Central memory CD8-positive, alpha-beta T cell (primary cell): Measurements from ENCODE around the gene RNF103.
"Not testable (repeated sequence)": the region's sequence is repeated elsewhere in the genome, so short reads cannot be mapped to it uniquely, and the experiment has no call there.

Source experiments
- ATAC-seq: fragments of 150-1000 bp; cut with Tn5 transposase; replicated peaks from 2 replicates; pipeline ENCODE4 v1.10.0; 2022; ENCODE audit warnings: mild to moderate bottlenecking, moderate FRiP score, moderate number of reproducible peaks; ENCODE audit not compliant: poor library complexity, severe bottlenecking; ENCODE audit errors: extremely low read depth
- DNase-seq, 2 donors: peaks; one replicate each; pipeline ENCODE4 v3.0.0; 2021; ENCODE audit warnings: low spot score in 2 of 2
- H3K27ac Mint-ChIP-seq: one replicate; pipeline ENCODE4 v1.8.0; 2022; ENCODE audit warnings: low read depth, mild to moderate bottlenecking, moderate library complexity, mixed read lengths
- H3K27me3 Mint-ChIP-seq: one replicate; pipeline ENCODE4 v1.8.0; 2022; ENCODE audit warnings: mixed read lengths
- H3K36me3 Mint-ChIP-seq: one replicate; pipeline ENCODE4 v1.8.0; 2022; ENCODE audit warnings: mild to moderate bottlenecking, moderate library complexity, mixed read lengths; ENCODE audit not compliant: insufficient read depth
- H3K4me1 Mint-ChIP-seq: one replicate; pipeline ENCODE4 v1.8.0; 2022; ENCODE audit warnings: mixed read lengths
- H3K4me3 Mint-ChIP-seq: one replicate; pipeline ENCODE4 v1.8.0; 2022; ENCODE audit warnings: mild to moderate bottlenecking, moderate library complexity, mixed read lengths
- H3K9me3 Mint-ChIP-seq: one replicate; pipeline ENCODE4 v1.8.0; 2022; ENCODE audit warnings: mixed read lengths

Gene RNF103

DNA sequence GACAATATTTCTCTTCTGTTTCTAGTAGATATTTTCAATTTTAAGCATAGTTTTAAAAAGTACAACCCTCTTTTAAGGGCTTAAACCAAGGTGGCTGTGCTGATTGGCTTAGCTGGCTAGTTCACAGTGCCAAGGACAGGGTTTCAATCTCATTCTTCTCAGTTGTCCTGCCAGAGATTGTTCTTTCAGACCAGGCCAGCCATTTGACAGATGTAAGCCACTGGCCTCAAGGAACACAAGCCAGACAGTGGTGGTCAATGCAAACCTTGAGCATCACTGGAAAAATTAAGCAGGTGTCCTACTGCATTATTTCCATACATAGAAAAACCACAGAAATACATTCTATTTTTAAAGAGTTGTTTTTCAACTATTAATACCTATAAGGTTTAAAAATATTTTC lies 5.9 kb downstream of the RNF103 start:
- H3K4me1 Mint-ChIP-seq = peaks cover 56% of the 10 kb centered on the region
- ATAC-seq (no peak), DNase-seq (no peak)
- H3K36me3 Mint-ChIP-seq = peaks cover 38% of the 10 kb centered on the region
- no peak overlapping the region for H3K4me3 Mint-ChIP-seq
- no peaks in the 10 kb centered on the region for H3K9me3 Mint-ChIP-seq
- H3K27me3 Mint-ChIP-seq = no peaks in the 10 kb centered on the region
- no peak overlapping the region for H3K27ac Mint-ChIP-seq

DNA sequence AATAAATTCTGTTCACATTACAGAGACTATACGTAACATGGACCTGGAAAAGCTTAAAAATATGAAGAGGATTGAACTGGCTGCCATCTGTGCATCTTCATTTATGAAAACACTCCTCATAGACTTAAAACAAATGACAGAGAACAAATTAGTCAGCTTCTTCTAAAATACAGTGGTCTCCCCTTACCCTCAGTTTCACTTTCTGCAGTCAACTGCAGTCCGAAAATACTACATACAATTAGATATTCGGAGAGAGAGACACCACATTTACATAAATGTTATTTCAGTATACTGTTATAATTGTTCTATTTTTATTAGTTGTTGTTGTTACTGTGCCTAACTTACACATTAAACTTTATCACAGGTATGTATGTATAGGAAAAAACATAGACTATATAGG lies 6.5 kb downstream of the RNF103 start:
- Mint-ChIP-seq H3K27me3 (no peaks in the 10 kb centered on the region), H3K4me1 (peaks cover 50% of the 10 kb centered on the region), H3K27ac (no peak overlapping the region)

DNA sequence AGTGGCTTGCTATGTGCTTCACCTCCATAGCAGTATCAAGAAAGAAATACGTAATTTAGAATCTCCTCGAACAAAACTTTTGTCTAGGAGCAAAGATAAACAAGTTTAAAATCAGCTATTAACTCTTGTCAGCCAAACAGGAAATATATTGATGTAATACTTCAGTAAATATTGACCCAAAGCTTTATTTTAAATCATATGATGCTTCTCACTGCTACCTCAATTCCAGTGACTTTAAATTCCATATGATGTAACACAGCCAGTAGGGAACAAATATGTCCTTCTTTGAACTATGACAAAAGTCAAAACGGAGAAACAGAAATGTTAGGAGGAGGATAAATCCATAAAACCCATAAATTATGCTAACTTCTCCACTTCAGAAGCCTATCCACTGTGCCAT lies 7.2 kb downstream of the RNF103 start:
- Mint-ChIP-seq H3K27ac (no peak overlapping the region), H3K4me3 (no peak overlapping the region), H3K36me3 (peaks cover 32% of the 10 kb centered on the region), H3K9me3 (no peaks in the 10 kb centered on the region), H3K27me3 (no peaks in the 10 kb centered on the region), H3K4me1 (peaks cover 50% of the 10 kb centered on the region)
- ATAC-seq (no peak), DNase-seq (no peak)

More for the DNA sequence above, 6.5 kb downstream of the RNF103 start:
- Mint-ChIP-seq H3K4me3 (no peak overlapping the region), H3K36me3 (peaks cover 33% of the 10 kb centered on the region), H3K9me3 (no peaks in the 10 kb centered on the region)
- no peak for ATAC-seq
- DNase-seq = no peak

DNA sequence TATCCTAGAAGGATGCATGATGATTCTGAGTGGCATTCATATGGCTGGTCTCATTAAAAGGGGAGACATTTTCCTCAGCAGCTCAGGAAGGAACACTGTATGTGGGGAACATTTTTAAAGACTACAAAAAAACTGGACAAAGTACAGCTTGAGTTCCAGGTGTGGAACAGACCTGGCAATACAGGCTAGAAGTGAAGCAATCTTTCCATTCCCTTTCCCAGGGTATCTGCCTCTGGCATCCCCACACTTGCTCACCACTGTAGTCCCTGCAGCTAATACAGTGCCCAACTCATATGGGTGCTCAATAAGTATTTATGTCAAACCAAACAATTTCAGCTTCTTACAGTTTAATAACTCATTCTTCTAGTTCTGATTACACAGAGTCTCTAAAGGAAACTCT lies 8.1 kb downstream of the RNF103 start:
- peaks cover 40% of the 10 kb centered on the region for H3K36me3 Mint-ChIP-seq
- no peak for DNase-seq
- no peaks in the 10 kb centered on the region for H3K9me3 Mint-ChIP-seq
- H3K4me1 Mint-ChIP-seq = peaks cover 51% of the 10 kb centered on the region
- no peak for ATAC-seq
- H3K4me3 Mint-ChIP-seq = no peak overlapping the region
- no peak overlapping the region for H3K27ac Mint-ChIP-seq
- no peaks in the 10 kb centered on the region for H3K27me3 Mint-ChIP-seq

DNA sequence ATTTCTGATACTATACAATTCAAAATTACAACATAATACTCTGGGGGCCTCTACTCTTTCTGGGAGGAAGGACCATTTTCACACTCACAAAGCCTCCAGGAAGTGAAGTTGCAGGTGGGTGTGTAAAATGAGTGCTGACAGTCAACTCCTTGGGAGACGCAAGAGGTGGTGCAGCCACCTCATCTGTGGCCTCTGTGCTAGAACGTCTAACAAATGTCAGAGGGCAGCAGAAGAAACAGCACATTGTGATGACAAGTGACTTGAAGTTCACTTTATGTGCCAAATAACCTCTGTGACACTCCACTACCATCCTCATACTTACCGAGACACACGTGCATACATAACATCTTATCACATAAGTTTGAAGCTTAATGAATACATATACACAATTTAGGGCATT lies 10.2 kb downstream of the RNF103 start:
- DNase-seq (no peak), ATAC-seq (no peak)
- Mint-ChIP-seq H3K27me3 (no peaks in the 10 kb centered on the region), H3K9me3 (no peaks in the 10 kb centered on the region), H3K4me3 (no peak overlapping the region), H3K4me1 (peaks cover 33% of the 10 kb centered on the region), H3K36me3 (peaks cover 37% of the 10 kb centered on the region), H3K27ac (no peak overlapping the region)

DNA sequence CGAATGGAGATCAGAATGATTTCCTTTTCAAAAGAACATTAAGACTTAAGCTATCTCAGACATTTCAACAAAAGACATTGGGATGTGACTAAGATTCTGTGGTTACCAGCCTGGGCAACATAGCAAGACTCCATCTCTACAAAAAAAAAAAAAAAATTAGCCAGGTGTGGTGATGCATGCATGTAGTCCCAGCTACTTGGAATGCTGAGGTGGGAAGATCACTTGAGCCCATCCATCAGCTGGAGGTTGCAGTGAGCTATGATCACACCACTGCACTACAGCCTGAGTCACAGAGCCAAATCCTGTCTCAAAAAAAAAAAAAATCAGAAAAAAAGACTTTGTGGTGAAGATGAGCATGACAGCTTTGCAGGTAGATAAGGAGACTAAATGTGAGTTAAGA lies 12.8 kb downstream of the RNF103 start:
- H3K27me3 Mint-ChIP-seq = no peaks in the 10 kb centered on the region
- no peak for ATAC-seq
- no peaks in the 10 kb centered on the region for H3K9me3 Mint-ChIP-seq
- no peak overlapping the region for H3K4me3 Mint-ChIP-seq
- peaks cover 21% of the 10 kb centered on the region for H3K4me1 Mint-ChIP-seq
- H3K36me3 Mint-ChIP-seq = peaks cover 29% of the 10 kb centered on the region
- peak overlapping the region; percentile 47 for H3K27ac Mint-ChIP-seq
- no peak for DNase-seq

DNA sequence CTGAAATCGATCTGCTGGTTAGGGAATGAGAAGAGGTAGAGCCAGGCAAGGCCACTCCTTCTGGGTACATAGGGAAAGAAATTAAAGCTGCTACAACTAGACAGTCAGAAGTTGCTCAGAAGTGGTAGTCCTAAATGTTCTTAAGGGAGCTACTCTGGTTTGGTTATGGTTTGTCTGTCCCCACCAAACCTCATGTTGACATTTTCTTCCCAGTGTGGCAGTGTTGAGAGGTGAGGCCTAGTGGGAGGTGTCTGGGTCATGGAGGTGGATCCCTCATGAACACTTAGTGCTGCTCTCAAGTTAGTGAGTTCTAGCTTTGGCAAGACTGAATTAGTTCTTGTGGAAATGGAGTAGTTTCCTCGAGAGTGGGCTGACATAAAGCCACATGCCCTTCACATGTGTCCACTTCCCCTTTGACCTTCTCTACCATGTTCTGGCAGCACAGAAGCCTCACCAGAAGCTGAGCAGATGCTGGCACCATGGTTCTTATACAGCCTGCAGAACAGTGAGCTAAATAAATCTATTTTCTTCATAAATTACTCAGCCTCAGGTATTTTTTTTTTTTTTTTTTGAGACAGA lies 14.7 kb downstream of the RNF103 start:
- H3K9me3 Mint-ChIP-seq = no peaks in the 10 kb centered on the region
- peaks cover 22% of the 10 kb centered on the region for H3K4me1 Mint-ChIP-seq
- DNase-seq = no peak
- H3K27me3 Mint-ChIP-seq = no peaks in the 10 kb centered on the region
- no peak overlapping the region for H3K4me3 Mint-ChIP-seq
- no peak for ATAC-seq
- peak overlapping the region; percentile 14 for H3K27ac Mint-ChIP-seq
- peaks cover 34% of the 10 kb centered on the region for H3K36me3 Mint-ChIP-seq

DNA sequence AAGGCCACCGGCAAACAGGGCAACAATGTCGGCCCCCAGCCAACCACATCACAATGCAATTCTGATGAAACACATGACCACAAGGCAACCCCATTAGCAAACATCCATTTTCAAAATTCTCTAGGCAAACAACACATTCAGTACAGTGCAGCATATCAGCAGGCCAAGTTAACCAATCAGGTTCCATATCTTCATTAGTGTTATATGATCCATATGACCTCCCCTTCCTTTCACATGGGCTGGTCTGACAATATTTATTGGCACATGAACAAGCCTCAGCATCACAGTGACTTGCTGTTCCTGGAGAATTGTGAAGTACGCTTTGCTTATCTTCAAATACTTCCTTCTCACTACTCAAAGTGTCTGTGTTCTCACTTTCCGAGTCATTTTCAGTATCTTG lies 19.8 kb downstream of the RNF103 start:
- peak overlapping the region; percentile 44 for H3K27ac Mint-ChIP-seq

DNA sequence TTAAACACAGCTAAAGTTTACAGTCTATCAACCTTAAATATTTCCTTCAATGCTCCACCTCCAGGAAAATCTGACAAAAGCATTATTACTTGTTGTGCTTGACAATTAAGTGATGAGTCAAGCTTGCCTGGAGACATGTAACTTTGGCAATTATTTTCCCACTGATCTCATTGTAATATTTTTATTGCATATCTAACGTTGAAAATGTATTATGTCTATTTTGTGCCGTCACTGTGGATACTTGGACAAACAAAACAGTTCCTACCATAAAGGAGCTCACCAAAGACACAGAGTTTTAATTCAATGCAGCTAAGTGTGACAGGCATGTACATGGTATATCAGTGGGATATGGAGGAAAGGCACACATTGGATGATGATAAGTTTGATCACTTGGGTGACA lies 24.7 kb downstream of the RNF103 start:
- no peak for ATAC-seq
- H3K27ac Mint-ChIP-seq = no peak overlapping the region
- no peak overlapping the region for H3K4me3 Mint-ChIP-seq
- H3K4me1 Mint-ChIP-seq = no peaks in the 10 kb centered on the region
- H3K36me3 Mint-ChIP-seq = no peaks in the 10 kb centered on the region
- H3K27me3 Mint-ChIP-seq = peaks cover 7% of the 10 kb centered on the region
- DNase-seq = no peak
- H3K9me3 Mint-ChIP-seq = no peaks in the 10 kb centered on the region

More for the DNA sequence above, 19.8 kb downstream of the RNF103 start:
- DNase-seq = no peak
- no peak for ATAC-seq
- Mint-ChIP-seq H3K36me3 (peaks cover 15% of the 10 kb centered on the region), H3K9me3 (no peaks in the 10 kb centered on the region), H3K4me3 (no peak overlapping the region), H3K27me3 (no peaks in the 10 kb centered on the region), H3K4me1 (peaks cover 6% of the 10 kb centered on the region)

DNA sequence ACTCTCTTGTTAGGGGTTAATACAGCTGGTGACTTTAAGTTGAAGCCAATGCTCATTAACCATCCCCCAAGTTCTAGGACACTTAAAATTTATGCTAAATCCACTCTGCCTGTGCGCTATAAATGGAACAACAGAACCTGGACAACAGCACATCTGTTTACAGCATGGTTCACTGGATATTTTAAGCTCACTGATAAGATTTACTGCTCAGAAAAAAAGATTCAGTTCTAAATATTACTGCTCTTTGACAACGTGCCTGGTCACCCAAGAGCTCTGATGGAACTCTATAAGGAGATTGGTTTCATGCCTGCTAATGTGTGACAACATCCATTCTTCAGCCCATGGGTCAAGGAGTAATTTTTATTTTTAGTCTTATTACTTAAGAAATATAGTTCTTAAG lies 27.5 kb downstream of the RNF103 start:
- no peak overlapping the region for H3K27ac Mint-ChIP-seq
- H3K9me3 Mint-ChIP-seq = no peaks in the 10 kb centered on the region
- ATAC-seq (no peak), DNase-seq (no peak)
- no peaks in the 10 kb centered on the region for H3K4me1 Mint-ChIP-seq
- H3K36me3 Mint-ChIP-seq = no peaks in the 10 kb centered on the region
- H3K27me3 Mint-ChIP-seq = peaks cover 30% of the 10 kb centered on the region
- no peak overlapping the region for H3K4me3 Mint-ChIP-seq

DNA sequence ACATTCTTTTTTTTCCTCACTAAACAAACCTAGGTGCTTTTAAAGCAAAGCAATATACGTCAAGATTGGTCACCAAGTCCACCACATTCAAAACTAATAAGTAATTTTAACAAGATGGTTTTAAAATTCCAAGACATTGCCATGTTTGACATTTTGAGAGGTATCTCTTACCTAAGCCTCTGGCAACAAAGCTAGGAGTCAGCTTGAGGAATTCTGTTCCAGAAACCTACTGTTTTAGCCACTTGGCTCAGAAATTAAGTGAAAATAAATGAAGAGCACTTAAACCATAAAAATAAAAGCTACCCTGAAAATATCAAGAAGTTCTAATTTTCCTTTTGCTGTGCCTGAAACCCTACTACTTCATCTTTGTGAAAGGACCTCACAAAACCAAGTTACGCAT lies 30.4 kb downstream of the RNF103 start:
- H3K27me3 Mint-ChIP-seq = peaks cover 52% of the 10 kb centered on the region
- H3K4me3 Mint-ChIP-seq = no peak overlapping the region
- ATAC-seq (no peak), DNase-seq (no peak)
- H3K36me3 Mint-ChIP-seq = no peaks in the 10 kb centered on the region
- H3K9me3 Mint-ChIP-seq = peaks cover 5% of the 10 kb centered on the region
- H3K4me1 Mint-ChIP-seq = no peaks in the 10 kb centered on the region
- H3K27ac Mint-ChIP-seq = no peak overlapping the region

DNA sequence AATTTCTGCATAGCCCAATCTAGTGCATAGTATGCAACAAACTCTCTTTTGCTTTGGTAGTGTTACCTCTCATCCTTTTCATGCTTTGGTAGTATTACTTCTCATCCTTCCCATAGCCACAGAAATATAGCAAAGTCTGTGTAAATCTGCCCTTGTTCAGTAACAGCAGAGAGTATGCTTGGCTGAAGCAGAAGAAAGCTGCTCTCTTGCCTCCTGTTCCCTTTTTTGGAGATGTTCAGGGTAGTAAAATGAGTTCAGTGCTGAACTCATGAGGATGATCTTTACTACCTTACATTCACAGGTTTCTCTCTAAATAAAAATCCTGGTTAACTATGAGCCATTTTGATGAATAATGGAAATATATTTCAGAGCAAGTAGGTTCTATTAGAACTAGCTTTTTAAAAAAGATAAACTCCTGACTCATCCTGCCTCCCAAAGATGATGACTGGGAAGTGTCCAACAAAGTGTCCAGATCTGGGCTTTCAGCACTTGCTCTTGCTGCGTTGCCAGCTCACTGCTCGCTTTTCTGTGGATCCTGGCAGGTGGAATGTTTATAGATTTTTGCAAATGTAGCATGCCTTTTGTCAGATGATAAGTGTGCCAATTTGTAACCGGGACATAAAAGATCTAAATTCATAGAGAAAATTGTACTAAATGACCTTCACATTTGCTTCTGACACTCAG lies 31.0 kb downstream of the RNF103 start:
- H3K4me1 Mint-ChIP-seq = no peaks in the 10 kb centered on the region
- no peak for ATAC-seq
- no peaks in the 10 kb centered on the region for H3K36me3 Mint-ChIP-seq
- DNase-seq = no peak
- peaks cover 52% of the 10 kb centered on the region for H3K27me3 Mint-ChIP-seq
- H3K4me3 Mint-ChIP-seq = no peak overlapping the region
- H3K9me3 Mint-ChIP-seq = peaks cover 5% of the 10 kb centered on the region
- H3K27ac Mint-ChIP-seq = no peak overlapping the region

DNA sequence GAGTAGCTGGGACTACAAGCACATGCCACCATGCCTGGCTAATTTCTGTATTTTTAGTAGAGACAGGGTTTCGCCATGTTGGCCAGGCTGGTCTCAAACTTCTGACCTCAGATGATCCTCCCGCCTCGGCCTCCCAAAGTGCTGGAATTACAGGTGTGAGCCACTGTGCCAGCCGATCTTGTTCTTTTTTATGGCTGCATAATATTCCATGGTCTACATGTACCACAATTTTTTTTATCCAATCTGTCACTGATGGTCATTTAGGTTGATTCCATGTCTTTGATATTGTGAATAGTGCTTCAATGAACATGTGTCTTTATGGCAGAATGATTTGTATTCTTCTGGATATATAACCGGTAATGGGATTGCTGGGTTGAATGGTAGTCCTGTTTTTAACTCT lies 34.0 kb downstream of the RNF103 start:
- H3K27me3 Mint-ChIP-seq = peaks cover 52% of the 10 kb centered on the region
- not testable (repeated sequence) for H3K9me3 Mint-ChIP-seq, H3K36me3 Mint-ChIP-seq, H3K4me1 Mint-ChIP-seq, H3K4me3 Mint-ChIP-seq, DNase-seq, ATAC-seq, H3K27ac Mint-ChIP-seq
